Measurements from ENCODE around the gene GDI1.

GDI1 gene

GRCh38 chrX:154432210-154432609 is 4.7 kb upstream of the GDI1 start:
- H3K4me3 ChIP-seq (ENCODE audit: low read depth, low read length): no peak overlapping the region
- DNase-seq (ENCODE audit: low read depth): no peak
- TF ChIP-seq CTCF (IDR thresholded peaks at IDR 0.05; ENCODE audit: insufficient read depth, low read depth, low read length, missing control alignments): no peak

DNA sequence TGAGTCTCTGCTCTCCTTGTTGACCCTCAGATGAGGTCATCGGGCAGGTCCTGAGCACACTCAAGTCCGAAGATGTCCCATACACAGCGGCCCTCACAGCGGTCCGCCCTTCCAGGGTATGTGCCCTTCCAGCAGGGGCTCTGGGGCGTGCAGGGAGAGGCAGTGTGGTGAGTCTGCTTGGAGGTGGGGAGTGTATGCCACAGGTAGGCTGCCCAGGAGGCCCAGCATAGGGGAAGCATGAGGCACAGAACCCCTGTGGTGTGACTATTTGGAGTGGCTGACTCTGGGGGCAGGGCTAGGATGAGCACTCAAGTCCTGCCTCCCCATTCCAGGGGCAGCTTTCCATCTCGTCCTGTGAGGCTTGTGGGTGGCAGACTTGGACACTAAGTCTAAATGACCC is 3.3 kb upstream of the GDI1 start:
- H3K4me3 ChIP-seq (ENCODE audit: low read depth, low read length): no peak overlapping the region
- no peak for TF ChIP-seq CTCF (IDR thresholded peaks at IDR 0.05; ENCODE audit: insufficient read depth, low read depth, low read length, missing control alignments)
- no peak for DNase-seq (ENCODE audit: low read depth)

GRCh38 chrX:154434394-154435168 is 2.4 kb upstream of the GDI1 start:
- DNase-seq (ENCODE audit: low read depth): no peak
- H3K4me3 ChIP-seq (ENCODE audit: low read depth, low read length): no peak overlapping the region
- TF ChIP-seq CTCF (IDR thresholded peaks at IDR 0.05; ENCODE audit: insufficient read depth, low read depth, low read length, missing control alignments): no peak

- H3K4me3 ChIP-seq (ENCODE audit: low read depth, low read length): no peak overlapping the region
- TF ChIP-seq CTCF (IDR thresholded peaks at IDR 0.05; ENCODE audit: insufficient read depth, low read depth, low read length, missing control alignments): no peak
Measured at GRCh38 chrX:154435171-154435733, 1.7 kb upstream of the GDI1 start.

GRCh38 chrX:154436374-154436982 is 476 bp upstream of the GDI1 start:
- H3K4me3 ChIP-seq (ENCODE audit: low read depth, low read length): peak overlapping the region; percentile 73
- no peak for TF ChIP-seq CTCF (IDR thresholded peaks at IDR 0.05; ENCODE audit: insufficient read depth, low read depth, low read length, missing control alignments)
- DNase-seq (ENCODE audit: low read depth): peak; percentile 61

More at GRCh38 chrX:154435171-154435733, 1.7 kb upstream of the GDI1 start:
- no peak for DNase-seq (ENCODE audit: low read depth)

- TF ChIP-seq CTCF (IDR thresholded peaks at IDR 0.05; ENCODE audit: insufficient read depth, low read depth, low read length, missing control alignments): no peak
- peak overlapping the region; percentile 73 for H3K4me3 ChIP-seq (ENCODE audit: low read depth, low read length)
- no peak for DNase-seq (ENCODE audit: low read depth)
Measured at GRCh38 chrX:154437971-154438893, 1.3 kb downstream of the GDI1 start.

All from GM12865 (cell line).